GM21367 (cell line): ENCODE results near the gene WDR18.

Source experiments
- ATAC-seq: cut with Tn5 transposase; IDR thresholded peaks from one replicate; pipeline ENCODE4 v1.9.1; 2021; ENCODE audit not compliant: unreplicated experiment

The WDR18 gene

DNA sequence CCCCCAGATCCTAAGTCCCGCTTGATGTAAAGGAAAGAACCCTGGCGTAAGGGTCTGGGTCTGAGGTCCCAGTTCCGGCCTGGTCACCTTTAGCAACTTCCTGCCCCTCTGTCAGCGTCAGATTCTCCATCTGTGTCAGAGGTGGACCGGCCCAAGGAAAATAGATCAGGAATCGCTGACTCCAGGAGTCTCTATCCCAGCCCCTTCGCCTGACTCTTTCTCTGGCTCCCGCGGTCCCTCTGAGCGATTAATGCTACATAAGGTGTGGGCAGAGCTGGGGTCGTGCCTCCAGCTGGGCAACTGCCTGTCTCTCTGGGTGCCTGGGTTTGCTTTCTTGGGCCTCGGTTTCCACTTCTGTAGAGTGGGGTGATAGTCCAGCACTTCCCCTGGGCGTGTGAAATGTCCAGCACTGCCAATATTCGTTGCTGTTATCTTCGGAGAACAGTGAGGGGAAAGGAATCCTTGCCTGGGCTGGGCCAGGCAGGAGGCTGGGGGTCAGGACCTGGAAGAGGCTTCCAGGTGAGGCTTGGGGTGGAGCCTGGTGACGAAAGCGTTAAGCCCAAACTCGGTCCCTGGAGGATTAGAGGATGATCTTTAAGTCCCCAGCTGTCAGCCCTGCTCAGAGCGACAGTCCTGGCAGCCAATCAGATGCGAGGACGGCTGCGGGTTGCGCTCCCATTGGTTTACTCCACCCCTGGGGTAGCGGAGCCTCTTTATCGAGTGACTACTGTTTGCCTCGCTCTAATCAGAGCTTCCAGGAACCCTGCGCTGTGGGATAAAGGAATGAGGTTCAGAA, 56.5 kb downstream of the WDR18 start:
- no peak for ATAC-seq

DNA sequence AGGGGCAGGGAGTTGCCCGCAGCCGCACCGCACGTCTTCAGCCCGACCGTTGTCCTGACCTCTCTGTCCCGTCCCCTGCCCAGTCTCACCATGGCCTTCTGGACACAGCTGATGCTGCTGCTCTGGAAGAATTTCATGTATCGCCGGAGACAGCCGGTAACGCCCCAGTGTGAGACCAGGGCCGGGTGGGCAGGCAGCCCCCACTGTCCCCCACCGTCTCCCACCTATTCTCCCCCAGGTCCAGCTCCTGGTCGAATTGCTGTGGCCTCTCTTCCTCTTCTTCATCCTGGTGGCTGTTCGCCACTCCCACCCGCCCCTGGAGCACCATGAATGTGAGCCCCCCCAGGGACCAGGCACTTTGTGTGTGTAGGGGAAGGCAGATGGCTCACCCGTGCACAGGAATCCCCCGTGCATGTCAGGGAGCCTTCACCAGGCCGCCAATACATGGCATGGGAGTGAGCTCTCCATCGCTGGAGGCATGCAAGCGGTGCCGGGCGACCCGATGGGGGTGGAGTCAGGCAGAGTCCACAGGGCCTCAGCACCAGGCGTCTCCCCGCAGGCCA, 57.2 kb downstream of the WDR18 start:
- no peak for ATAC-seq

DNA sequence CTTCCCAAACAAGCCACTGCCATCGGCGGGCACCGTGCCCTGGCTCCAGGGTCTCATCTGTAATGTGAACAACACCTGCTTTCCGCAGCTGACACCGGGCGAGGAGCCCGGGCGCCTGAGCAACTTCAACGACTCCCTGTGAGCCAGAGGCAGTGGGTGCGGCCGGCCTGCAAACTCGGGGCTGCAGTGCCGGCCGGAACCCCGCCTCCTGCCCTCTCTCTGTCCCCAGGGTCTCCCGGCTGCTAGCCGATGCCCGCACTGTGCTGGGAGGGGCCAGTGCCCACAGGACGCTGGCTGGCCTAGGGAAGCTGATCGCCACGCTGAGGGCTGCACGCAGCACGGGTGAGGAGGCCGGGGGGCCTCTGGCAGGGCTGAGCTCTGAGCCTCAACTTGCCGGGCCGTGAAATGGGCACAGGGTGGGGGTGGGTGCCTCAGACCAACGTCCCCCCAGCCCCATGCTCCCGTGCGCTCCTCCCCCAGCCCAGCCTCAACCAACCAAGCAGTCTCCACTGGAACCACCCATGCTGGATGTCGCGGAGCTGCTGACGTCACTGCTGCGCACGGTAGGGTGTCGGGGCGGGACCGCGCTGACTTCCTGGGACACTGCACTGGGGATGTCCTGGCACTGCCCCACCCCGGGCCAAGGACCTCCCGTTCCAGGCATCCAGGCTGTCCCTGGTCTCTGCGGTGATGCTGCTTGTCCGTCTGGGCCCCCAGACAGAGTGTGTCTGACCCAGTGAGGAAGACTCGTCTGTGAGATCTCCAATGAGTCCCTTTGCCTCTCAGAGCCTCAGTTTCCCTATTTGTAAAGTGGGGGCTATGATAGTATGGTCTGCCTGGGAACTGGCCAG, 57.9 kb downstream of the WDR18 start:
- ATAC-seq, result no peak

DNA sequence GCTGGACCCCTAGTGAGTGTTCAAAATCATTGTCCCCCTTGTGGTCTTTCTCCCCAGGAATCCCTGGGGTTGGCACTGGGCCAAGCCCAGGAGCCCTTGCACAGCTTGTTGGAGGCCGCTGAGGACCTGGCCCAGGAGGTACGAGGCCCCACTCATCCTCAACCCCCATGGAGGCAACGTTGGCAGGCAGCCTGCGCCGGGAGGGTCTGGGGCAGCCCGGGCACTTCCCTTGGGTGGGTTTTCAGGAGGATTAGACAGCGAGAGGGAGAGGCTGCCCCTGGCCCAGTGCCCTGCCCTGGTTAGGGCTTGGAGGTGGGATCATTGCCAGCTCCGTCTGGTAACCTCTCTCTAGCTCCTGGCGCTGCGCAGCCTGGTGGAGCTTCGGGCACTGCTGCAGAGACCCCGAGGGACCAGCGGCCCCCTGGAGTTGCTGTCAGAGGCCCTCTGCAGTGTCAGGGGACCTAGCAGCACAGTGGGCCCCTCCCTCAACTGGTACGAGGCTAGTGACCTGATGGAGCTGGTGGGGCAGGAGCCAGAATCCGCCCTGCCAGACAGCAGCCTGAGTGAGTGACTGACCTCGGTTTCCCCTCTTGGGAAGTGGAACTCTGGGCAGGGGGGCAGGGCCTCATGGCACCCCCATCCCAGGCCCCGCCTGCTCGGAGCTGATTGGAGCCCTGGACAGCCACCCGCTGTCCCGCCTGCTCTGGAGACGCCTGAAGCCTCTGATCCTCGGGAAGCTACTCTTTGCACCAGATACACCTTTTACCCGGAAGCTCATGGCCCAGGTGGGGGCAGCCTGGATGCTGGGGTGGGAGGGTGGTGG, 58.8 kb downstream of the WDR18 start:
- ATAC-seq, result no peak
